Osteoblast (primary cell): Measurements from ENCODE around the gene ANKS1B. TPM values are rescaled to one million over a fixed set of nuclear protein-coding genes. Genes with fewer than 3 reads are reported as not detected.

Experiments used
- DNase-seq: peaks from one replicate; pipeline ENCODE4 v3.0.0; 2011; ENCODE audit warnings: low spot score, mixed read lengths; ENCODE audit not compliant: insufficient read length; ENCODE audit errors: missing footprints
- H2AFZ ChIP-seq: 2 replicates; pipeline ENCODE4 v1.6.0; 2011; ENCODE audit warnings: mild to moderate bottlenecking, low read length
- H3K27ac ChIP-seq: 2 replicates; pipeline ENCODE4 v1.5.1; 2011; ENCODE audit warnings: mild to moderate bottlenecking, low read depth, low read length, moderate library complexity
- H3K27me3 ChIP-seq: 2 replicates; pipeline ENCODE4 v1.6.0; 2012; ENCODE audit warnings: mild to moderate bottlenecking, control low read depth, inconsistent platforms, low read length, moderate library complexity; ENCODE audit not compliant: insufficient read depth
- H3K36me3 ChIP-seq: 2 replicates; pipeline ENCODE4 v1.5.1; 2011; ENCODE audit warnings: mild to moderate bottlenecking, low read length, control low read depth, moderate library complexity; ENCODE audit not compliant: insufficient read depth
- H3K4me1 ChIP-seq: 2 replicates; pipeline ENCODE4 v1.5.1; 2011; ENCODE audit warnings: mild to moderate bottlenecking, low read length, control low read depth, moderate library complexity; ENCODE audit not compliant: insufficient read depth
- H3K4me2 ChIP-seq: 2 replicates; pipeline ENCODE4 v1.6.0; 2011; ENCODE audit warnings: mild to moderate bottlenecking, low read length; ENCODE audit not compliant: insufficient read depth
- H3K4me3 ChIP-seq: fragments of 200-600 bp; sonication (generic); 3 replicates; pipeline ENCODE4 v1.5.1; 2012; ENCODE audit warnings: mild to moderate bottlenecking, low read length, inconsistent platforms; ENCODE audit not compliant: insufficient read depth
- H3K79me2 ChIP-seq: 2 replicates; pipeline ENCODE4 v1.6.0; 2012; ENCODE audit warnings: mild to moderate bottlenecking, low read length, control low read depth, inconsistent platforms; ENCODE audit not compliant: insufficient read depth
- H3K9me3 ChIP-seq: 2 replicates; pipeline ENCODE4 v1.5.1; 2011; ENCODE audit warnings: low read depth, low read length, control low read depth
- H4K20me1 ChIP-seq: 2 replicates; pipeline ENCODE4 v1.6.0; 2012; ENCODE audit warnings: mild to moderate bottlenecking, low read length, control low read depth; ENCODE audit not compliant: insufficient read depth
- CTCF ChIP-seq: IDR thresholded peaks from 2 replicates; pipeline ENCODE4 v1.5.1; 2011; ENCODE audit warnings: mild to moderate bottlenecking, low read depth, low read length, moderate library complexity; ENCODE audit errors: extremely low read depth
- total RNA-seq: library from RNA; depleted of rRNA; stranded (reverse); fragments of >200 nt; gene quantifications from 2 replicates; pipeline ENCODE4 v1.2.3, GENCODE V29; 2012

ANKS1B gene
- total RNA-seq, 1 donor, result 2.2 TPM

GRCh38 chr12:99680276-99680675, 304.5 kb downstream of the ANKS1B start:
- no peaks in the 10 kb centered on the region for H3K79me2 ChIP-seq
- DNase-seq, result no peak
- TF ChIP-seq CTCF, result no peak
- no peak overlapping the region for H2AFZ ChIP-seq
- H4K20me1 ChIP-seq, result no peaks in the 10 kb centered on the region
- no peak overlapping the region for H3K4me3 ChIP-seq
- no peaks in the 10 kb centered on the region for H3K36me3 ChIP-seq
- H3K4me1 ChIP-seq, result no peaks in the 10 kb centered on the region
- H3K4me2 ChIP-seq, result no peak overlapping the region
- no peak overlapping the region for H3K27ac ChIP-seq
- no peaks in the 10 kb centered on the region for H3K27me3 ChIP-seq
- H3K9me3 ChIP-seq, result no peaks in the 10 kb centered on the region

GRCh38 chr12:99670635-99671034, 314.1 kb downstream of the ANKS1B start:
- no peaks in the 10 kb centered on the region for H3K4me1 ChIP-seq
- no peaks in the 10 kb centered on the region for H3K36me3 ChIP-seq
- H3K4me3 ChIP-seq, result no peak overlapping the region
- no peaks in the 10 kb centered on the region for H3K9me3 ChIP-seq
- no peak for TF ChIP-seq CTCF
- H3K27ac ChIP-seq, result no peak overlapping the region
- H2AFZ ChIP-seq, result no peak overlapping the region
- DNase-seq, result no peak
- no peaks in the 10 kb centered on the region for H4K20me1 ChIP-seq
- no peaks in the 10 kb centered on the region for H3K79me2 ChIP-seq
- no peaks in the 10 kb centered on the region for H3K27me3 ChIP-seq
- H3K4me2 ChIP-seq, result no peak overlapping the region

GRCh38 chr12:99658671-99659349, 325.9 kb downstream of the ANKS1B start:
- Histone ChIP-seq H3K9me3 (no peaks in the 10 kb centered on the region), H4K20me1 (no peaks in the 10 kb centered on the region), H3K79me2 (no peaks in the 10 kb centered on the region), H3K4me2 (no peak overlapping the region), H3K36me3 (no peaks in the 10 kb centered on the region), H3K27me3 (no peaks in the 10 kb centered on the region), H2AFZ (no peak overlapping the region), H3K4me1 (no peaks in the 10 kb centered on the region), H3K4me3 (no peak overlapping the region), H3K27ac (no peak overlapping the region)
- DNase-seq, result no peak
- peak; percentile 15 for TF ChIP-seq CTCF

- Histone ChIP-seq H3K4me3 (no peak overlapping the region), H3K4me1 (no peaks in the 10 kb centered on the region), H3K4me2 (no peak overlapping the region), H3K27ac (no peak overlapping the region), H3K9me3 (peaks cover 3% of the 10 kb centered on the region), H3K36me3 (no peaks in the 10 kb centered on the region), H4K20me1 (no peaks in the 10 kb centered on the region), H3K27me3 (no peaks in the 10 kb centered on the region), H2AFZ (no peak overlapping the region), H3K79me2 (no peaks in the 10 kb centered on the region)
- TF ChIP-seq CTCF, result no peak
- DNase-seq, result no peak
Measured at GRCh38 chr12:99649551-99649950, 335.2 kb downstream of the ANKS1B start.
